Upper lobe of left lung (tissue), 4 donors: Measurements from ENCODE around the gene F11R.

Source experiments
- CTCF ChIP-seq, 6 experiments: fragments of 450-650 bp in 4 of 6; fragments of 200-600 bp in 2 of 6; sonication (generic) in 2 of 6; IDR thresholded peaks; one replicate each; pipeline ENCODE4 v1.5.1; 2016 to 2019; ENCODE audit warnings: antibody characterized with exemption in 6 of 6
- EP300 ChIP-seq, 4 donors: sonication (generic); formaldehyde crosslinking; IDR thresholded peaks; one replicate each; pipeline ENCODE4 v1.5.1; 2017; ENCODE audit warnings: antibody characterized with exemption in 4 of 4, control low read depth in 2 of 4
- POLR2A ChIP-seq, 4 donors: fragments of 450-650 bp; IDR thresholded peaks; one replicate each; pipeline ENCODE4 v1.5.1; 2016 to 2017; ENCODE audit warnings: antibody characterized with exemption in 4 of 4, mild to moderate bottlenecking in 2 of 4
- POLR2AphosphoS5 ChIP-seq, 2 donors: sonication (generic); formaldehyde crosslinking; IDR thresholded peaks; one replicate each; pipeline ENCODE4 v1.5.1; 2017; ENCODE audit warnings: antibody characterized with exemption in 2 of 2

DNA sequence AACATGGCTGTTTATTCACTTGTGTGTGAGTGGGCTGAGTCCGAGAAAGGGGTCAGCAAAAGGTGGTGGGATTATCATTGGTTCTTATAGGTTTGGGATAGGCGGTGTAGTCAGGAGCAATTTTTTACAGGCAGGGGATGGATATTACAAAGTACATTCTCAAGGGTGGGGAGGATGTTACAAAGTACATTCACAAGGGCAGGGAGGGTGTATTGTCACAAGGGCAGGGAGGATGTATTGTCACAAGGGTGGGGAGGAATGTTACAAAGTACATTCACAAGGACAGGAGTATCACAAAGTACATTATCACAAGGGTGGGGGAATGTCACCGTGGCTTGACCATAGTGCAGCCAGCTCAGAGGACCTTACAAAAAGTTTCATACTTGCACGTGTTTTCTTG is 35.2 kb downstream of the F11R start:
- no peak for TF ChIP-seq POLR2A (IDR thresholded peaks at IDR 0.05)
- TF ChIP-seq CTCF (IDR thresholded peaks at IDR 0.05): no peak
- TF ChIP-seq EP300 (IDR thresholded peaks at IDR 0.05): no peak
- TF ChIP-seq POLR2AphosphoS5 (IDR thresholded peaks at IDR 0.05): no peak
